ENCODE data around the gene MRPL22. TPM values are rescaled to one million over a fixed set of nuclear protein-coding genes. Genes with fewer than 3 reads are reported as not detected.
"Not testable (repeated sequence)": the region's sequence is repeated elsewhere in the genome, so short reads cannot be mapped to it uniquely, and the experiment has no call there.

The MRPL22 gene
- total and polyA plus RNA-seq, 2 of the 13 experiments (the other 11 are each of a cell fraction or from before 2014, with no cell fraction given) = 66.8 to 84.8 TPM

GRCh38 chr5:155006265-155006664 is 65.4 kb downstream of the MRPL22 start:
- 0% methylated on average over 1 of the region's 1 CpG for WGBS (ENCODE audit: low lambda C conversion rate)
- in situ Hi-C loops (cut with HindIII; ENCODE audit: extremely low pct_ligation_motif_present, low pct_unique_long_range_greater_than_20kb) = loop anchor here (10.0 kb wide), 1 partner anchor 361 kb away; no protein-coding TSS in a partner anchor

DNA sequence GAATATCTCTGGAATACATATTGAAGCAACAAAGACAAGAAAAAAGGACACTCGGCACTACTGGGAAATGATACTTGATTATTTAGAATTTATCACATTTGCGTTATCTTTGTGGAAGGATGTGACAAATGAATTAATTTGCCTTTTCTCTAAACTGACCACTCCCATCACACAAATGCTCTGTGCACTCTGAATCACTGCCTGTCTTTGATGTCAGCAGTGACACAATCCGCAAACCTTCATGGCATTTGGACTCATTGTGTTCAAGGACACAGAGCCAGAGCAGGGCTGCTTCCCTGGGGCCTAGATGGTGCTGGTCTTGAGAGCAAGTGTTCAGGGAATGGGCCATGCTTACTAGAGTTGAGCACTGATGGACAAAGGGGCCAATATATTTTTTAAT is 67.8 kb downstream of the MRPL22 start:
- peaks cover 33% of the 10 kb centered on the region for H3K4me1 ChIP-seq (ENCODE audit: insufficient read depth, low read length)
- peak overlapping the region; percentile 30; the same call in 1 of the 2 replicates for H3K4me2 ChIP-seq (ENCODE audit: low read depth, low read length)
- FAIRE-seq = peak; percentile 42
- intact Hi-C loops (cut with micrococcal nuclease; ENCODE audit: unreplicated experiment) (loop anchor here (5.0 to 10.0 kb wide), 2 partner anchors 71 to 364 kb away; partner anchors contain the start of gene GEMIN5), in situ Hi-C loops (cut with HindIII; ENCODE audit: extremely low pct_ligation_motif_present, low pct_unique_long_range_greater_than_20kb) (loop anchor here (10.0 kb wide), 1 partner anchor 364 kb away; no protein-coding TSS in a partner anchor)
- H2AFZ ChIP-seq (ENCODE audit: low read length) = no peak overlapping the region
- H3K79me2 ChIP-seq (ENCODE audit: insufficient read depth, low read length) = no peaks in the 10 kb centered on the region
- BruUV-seq (replicated peaks) = no TSS peak
- H3K9ac ChIP-seq (ENCODE audit: insufficient read depth, low read depth, low read length) = no peak overlapping the region
- WGBS (ENCODE audit: low lambda C conversion rate) = 19% methylated on average over 3 of the region's 3 CpGs
- ATAC-seq = peak; percentile 84
- H3K9me3 ChIP-seq (ENCODE audit: low read length) = no peaks in the 10 kb centered on the region
- H3K36me3 ChIP-seq (replicated peaks in 1 of 2; ENCODE audit: control insufficient read depth in 1 of 2, insufficient read depth in 2 of 2, low read length in 2 of 2) = no peaks in the 10 kb centered on the region
- no peaks in the 10 kb centered on the region; a peak in 1 of 5 replicates for H3K27me3 ChIP-seq (ENCODE audit: control insufficient read depth in 1 of 2, insufficient read depth in 2 of 2, low read length in 2 of 2)
- H3K27ac ChIP-seq (ENCODE audit: extremely low read length, insufficient read depth, low read length) = no peak overlapping the region
- no peaks in the 10 kb centered on the region for H4K20me1 ChIP-seq (ENCODE audit: insufficient read depth, low read length)
- no peak overlapping the region for H3K4me3 ChIP-seq (replicated peaks in 1 of 3; ENCODE audit: insufficient read depth in 1 of 3, low read depth in 2 of 3, low read length in 3 of 3)
- ChIA-PET POLR2A (no interaction called here), CTCF (ENCODE audit: low intra/inter-chr PET ratio, low total read pairs) (no interaction called here)
- DNase-seq (ENCODE audit: low spot score) = peak; percentile 80
- TF ChIP-seq, protein P1, sequence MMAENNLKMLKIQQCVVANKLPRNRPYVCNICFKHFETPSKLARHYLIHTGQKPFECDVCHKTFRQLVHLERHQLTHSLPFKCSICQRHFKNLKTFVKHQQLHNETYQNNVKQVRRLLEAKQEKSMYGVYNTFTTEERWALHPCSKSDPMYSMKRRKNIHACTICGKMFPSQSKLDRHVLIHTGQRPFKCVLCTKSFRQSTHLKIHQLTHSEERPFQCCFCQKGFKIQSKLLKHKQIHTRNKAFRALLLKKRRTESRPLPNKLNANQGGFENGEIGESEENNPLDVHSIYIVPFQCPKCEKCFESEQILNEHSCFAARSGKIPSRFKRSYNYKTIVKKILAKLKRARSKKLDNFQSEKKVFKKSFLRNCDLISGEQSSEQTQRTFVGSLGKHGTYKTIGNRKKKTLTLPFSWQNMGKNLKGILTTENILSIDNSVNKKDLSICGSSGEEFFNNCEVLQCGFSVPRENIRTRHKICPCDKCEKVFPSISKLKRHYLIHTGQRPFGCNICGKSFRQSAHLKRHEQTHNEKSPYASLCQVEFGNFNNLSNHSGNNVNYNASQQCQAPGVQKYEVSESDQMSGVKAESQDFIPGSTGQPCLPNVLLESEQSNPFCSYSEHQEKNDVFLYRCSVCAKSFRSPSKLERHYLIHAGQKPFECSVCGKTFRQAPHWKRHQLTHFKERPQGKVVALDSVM (CRISPR knock-in tag; IDR thresholded peaks at IDR 0.05) = no peak
- TF ChIP-seq NFRKB (IDR thresholded peaks at IDR 0.05) (no peak), ZSCAN20 (CRISPR knock-in tag; IDR thresholded peaks at IDR 0.05; ENCODE audit: borderline replicate concordance) (no peak), HINFP (CRISPR knock-in tag; IDR thresholded peaks at IDR 0.05; ENCODE audit: low read depth) (no peak), JUND (CRISPR knock-in tag; IDR thresholded peaks at IDR 0.05) (peak; percentile 94), GABPB1 (CRISPR knock-in tag; IDR thresholded peaks at IDR 0.05) (peak; percentile 24; the same call in 1 of the 2 replicates), PAF1 (CRISPR knock-in tag; IDR thresholded peaks at IDR 0.05) (no peak), TBX2 (CRISPR knock-in tag; IDR thresholded peaks at IDR 0.05; ENCODE audit: borderline replicate concordance) (peak; percentile 26; the same call in 1 of the 2 replicates), ZC3H4 (CRISPR knock-in tag; IDR thresholded peaks at IDR 0.05; ENCODE audit: borderline replicate concordance) (no peak)
- TF ChIP-seq, protein P2, sequence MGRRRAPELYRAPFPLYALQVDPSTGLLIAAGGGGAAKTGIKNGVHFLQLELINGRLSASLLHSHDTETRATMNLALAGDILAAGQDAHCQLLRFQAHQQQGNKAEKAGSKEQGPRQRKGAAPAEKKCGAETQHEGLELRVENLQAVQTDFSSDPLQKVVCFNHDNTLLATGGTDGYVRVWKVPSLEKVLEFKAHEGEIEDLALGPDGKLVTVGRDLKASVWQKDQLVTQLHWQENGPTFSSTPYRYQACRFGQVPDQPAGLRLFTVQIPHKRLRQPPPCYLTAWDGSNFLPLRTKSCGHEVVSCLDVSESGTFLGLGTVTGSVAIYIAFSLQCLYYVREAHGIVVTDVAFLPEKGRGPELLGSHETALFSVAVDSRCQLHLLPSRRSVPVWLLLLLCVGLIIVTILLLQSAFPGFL (CRISPR knock-in tag; IDR thresholded peaks at IDR 0.05) = no peak
- TF ChIP-seq, protein P3, sequence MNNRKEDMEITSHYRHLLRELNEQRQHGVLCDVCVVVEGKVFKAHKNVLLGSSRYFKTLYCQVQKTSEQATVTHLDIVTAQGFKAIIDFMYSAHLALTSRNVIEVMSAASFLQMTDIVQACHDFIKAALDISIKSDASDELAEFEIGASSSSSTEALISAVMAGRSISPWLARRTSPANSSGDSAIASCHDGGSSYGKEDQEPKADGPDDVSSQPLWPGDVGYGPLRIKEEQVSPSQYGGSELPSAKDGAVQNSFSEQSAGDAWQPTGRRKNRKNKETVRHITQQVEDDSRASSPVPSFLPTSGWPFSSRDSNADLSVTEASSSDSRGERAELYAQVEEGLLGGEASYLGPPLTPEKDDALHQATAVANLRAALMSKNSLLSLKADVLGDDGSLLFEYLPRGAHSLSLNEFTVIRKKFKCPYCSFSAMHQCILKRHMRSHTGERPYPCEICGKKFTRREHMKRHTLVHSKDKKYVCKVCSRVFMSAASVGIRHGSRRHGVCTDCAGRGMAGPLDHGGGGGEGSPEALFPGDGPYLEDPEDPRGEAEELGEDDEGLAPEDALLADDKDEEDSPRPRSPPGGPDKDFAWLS (CRISPR knock-in tag; IDR thresholded peaks at IDR 0.05; ENCODE audit: borderline replicate concordance) = no peak

More at GRCh38 chr5:155006265-155006664, 65.4 kb downstream of the MRPL22 start:
- H3K4me2 ChIP-seq (ENCODE audit: low read depth, low read length); H3K27ac ChIP-seq (ENCODE audit: extremely low read length, insufficient read depth, low read length); CTCF ChIA-PET (ENCODE audit: low intra/inter-chr PET ratio, low total read pairs); BruUV-seq (replicated peaks); DNase-seq (ENCODE audit: low spot score); H4K20me1 ChIP-seq (ENCODE audit: insufficient read depth, low read length); H3K36me3 ChIP-seq (replicated peaks in 1 of 2; ENCODE audit: control insufficient read depth in 1 of 2, insufficient read depth in 2 of 2, low read length in 2 of 2); H3K27me3 ChIP-seq (ENCODE audit: control insufficient read depth in 1 of 2, insufficient read depth in 2 of 2, low read length in 2 of 2); ATAC-seq; H3K4me3 ChIP-seq (replicated peaks in 1 of 3; ENCODE audit: insufficient read depth in 1 of 3, low read depth in 2 of 3, low read length in 3 of 3); H3K9me3 ChIP-seq (ENCODE audit: low read length); POLR2A ChIA-PET; FAIRE-seq; H2AFZ ChIP-seq (ENCODE audit: low read length); H3K9ac ChIP-seq (ENCODE audit: insufficient read depth, low read depth, low read length); H3K79me2 ChIP-seq (ENCODE audit: insufficient read depth, low read length): not testable (repeated sequence)
- intact Hi-C loops (cut with micrococcal nuclease; ENCODE audit: unreplicated experiment) = loop anchor here (5.0 to 10.0 kb wide), 2 partner anchors 69 to 361 kb away; partner anchors contain the start of gene GEMIN5
- peaks cover 33% of the 10 kb centered on the region for H3K4me1 ChIP-seq (ENCODE audit: insufficient read depth, low read length)
